Measurements from ENCODE around the gene SH3RF2. TPM values are rescaled to one million over a fixed set of nuclear protein-coding genes. Genes with fewer than 3 reads are reported as not detected.

Gene SH3RF2
- total and polyA plus RNA-seq, 9 of the 15 experiments (the other 6 are each of a cell fraction or from before 2014, with no cell fraction given), result 0.05 TPM; not detected in 8

DNA sequence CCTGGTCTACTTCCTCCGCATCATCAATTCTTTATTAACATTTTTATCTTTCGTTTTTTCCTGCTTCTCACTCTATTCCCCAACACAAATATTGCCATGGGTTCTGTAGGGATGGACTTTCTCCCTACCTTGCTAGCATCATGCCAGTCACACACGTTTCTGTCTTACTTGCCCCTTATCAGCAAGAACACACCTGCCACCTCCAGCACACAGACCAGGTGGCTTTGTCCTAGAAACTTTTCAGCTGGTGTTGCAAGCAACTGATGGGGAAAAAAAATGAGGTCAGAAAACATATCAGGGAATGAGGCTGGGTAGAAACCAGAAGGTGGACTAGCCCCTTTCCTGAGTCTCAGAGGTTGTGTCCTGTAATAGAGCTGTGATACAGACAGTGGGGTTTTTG is 5.8 kb downstream of the SH3RF2 start:
- Histone ChIP-seq H3K4me2 (ENCODE audit: insufficient read depth, low read length) (no peak overlapping the region), H3K9me1 (ENCODE audit: control insufficient read depth, insufficient read depth, low read length) (no peaks in the 10 kb centered on the region), H3K9ac (ENCODE audit: insufficient read depth in 1 of 2, low read depth in 2 of 2, low read length in 2 of 2) (no peak overlapping the region), H3K79me2 (ENCODE audit: control insufficient read depth, insufficient read depth, low read length) (no peaks in the 10 kb centered on the region), H3K27ac (ENCODE audit: extremely low read depth, low read depth, low read length) (no peak overlapping the region), H3K4me3 (no peak overlapping the region), H4K20me1 (replicated peaks; ENCODE audit: control insufficient read depth, insufficient read depth, low read length) (no peaks in the 10 kb centered on the region; the same call in 1 of the 2 replicates), H3K36me3 (ENCODE audit: control insufficient read depth, insufficient read depth, low read length) (no peaks in the 10 kb centered on the region), H3K9me3 (replicated peaks; ENCODE audit: control insufficient read depth, insufficient read depth, low read depth, low read length) (no peaks in the 10 kb centered on the region), H3K27me3 (ENCODE audit: control insufficient read depth in 2 of 2, insufficient read depth in 2 of 2, low read length in 2 of 2) (peaks cover 11 to 20% of the 10 kb centered on the region in 2 experiments; a peak in 4 of 5 replicates), H3K4me1 (replicated peaks in 1 of 2; ENCODE audit: control insufficient read depth in 2 of 2, insufficient read depth in 2 of 2, low read length in 2 of 2) (peaks cover 0 to 3% of the 10 kb centered on the region in 2 experiments; a peak in 1 of 5 replicates), H2AFZ (ENCODE audit: low read depth, low read length) (no peak overlapping the region)
- BruUV-seq (replicated peaks), result no TSS peak
- DNase-seq (ENCODE audit: extremely low read depth in 1 of 4, low spot score in 3 of 4) (no peak), FAIRE-seq (no peak), ATAC-seq (no peak)
- ChIA-PET CTCF (ENCODE audit: low intra/inter-chr PET ratio) (interaction anchor here (0.5 kb wide), 1 partner anchor 65 kb away, joined by 4 read pairs; no protein-coding TSS in a partner anchor), POLR2A (no interaction called here)
- WGBS (ENCODE audit: insufficient coverage, low coverage, missing lambda C conversion rate), result 0% methylated on average over 3 of the region's 3 CpGs
- 0 out of 2 replicates have a peak, but pooled peaks have one; percentile 3 for TF ChIP-seq CBFA2T3 (IDR thresholded peaks at IDR 0.05)
- no peak for TF ChIP-seq ZNF143 (CRISPR knock-in tag; IDR thresholded peaks at IDR 0.05)
- intact Hi-C loops (cut with micrococcal nuclease), result no loop called here
- in situ Hi-C loops (cut with MboI), result no loop called here

DNA sequence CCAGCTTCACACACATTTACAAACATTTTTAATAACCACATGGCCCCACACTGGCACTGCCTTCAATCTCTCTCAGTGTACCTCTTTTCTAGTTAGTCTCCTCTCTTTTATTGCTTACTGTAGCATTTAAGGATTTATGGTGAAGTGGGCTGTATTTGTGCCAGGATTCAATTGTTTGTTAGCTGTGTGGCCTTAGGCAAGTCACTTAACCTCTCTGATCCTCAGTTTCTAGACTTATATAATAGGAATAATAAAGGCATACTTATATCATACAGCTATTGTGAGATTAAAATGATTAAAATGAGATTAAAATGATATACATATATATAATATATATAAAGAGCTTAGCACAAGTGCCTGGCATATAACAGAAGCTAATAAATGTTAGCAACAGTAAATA is 6.4 kb downstream of the SH3RF2 start:
- Histone ChIP-seq H2AFZ (ENCODE audit: low read depth, low read length) (no peak overlapping the region), H3K4me3 (no peak overlapping the region), H3K9me3 (replicated peaks; ENCODE audit: control insufficient read depth, insufficient read depth, low read depth, low read length) (no peaks in the 10 kb centered on the region), H3K9ac (ENCODE audit: insufficient read depth in 1 of 2, low read depth in 2 of 2, low read length in 2 of 2) (no peak overlapping the region), H3K9me1 (ENCODE audit: control insufficient read depth, insufficient read depth, low read length) (no peaks in the 10 kb centered on the region), H3K79me2 (ENCODE audit: control insufficient read depth, insufficient read depth, low read length) (no peaks in the 10 kb centered on the region), H3K4me1 (replicated peaks in 1 of 2; ENCODE audit: control insufficient read depth in 2 of 2, insufficient read depth in 2 of 2, low read length in 2 of 2) (peaks cover 0 to 3% of the 10 kb centered on the region in 2 experiments; a peak in 1 of 5 replicates), H3K27ac (ENCODE audit: extremely low read depth, low read depth, low read length) (no peak overlapping the region), H3K27me3 (ENCODE audit: control insufficient read depth in 2 of 2, insufficient read depth in 2 of 2, low read length in 2 of 2) (peaks cover 5 to 15% of the 10 kb centered on the region in 2 experiments; a peak in 4 of 5 replicates), H3K36me3 (ENCODE audit: control insufficient read depth, insufficient read depth, low read length) (no peaks in the 10 kb centered on the region), H3K4me2 (ENCODE audit: insufficient read depth, low read length) (no peak overlapping the region), H4K20me1 (replicated peaks; ENCODE audit: control insufficient read depth, insufficient read depth, low read length) (no peaks in the 10 kb centered on the region; the same call in 1 of the 2 replicates)
- TF ChIP-seq POLR2AphosphoS5 (IDR thresholded peaks at IDR 0.05; ENCODE audit: control insufficient read depth, insufficient read depth, low read depth, low read length) (no peak), HNRNPK (IDR thresholded peaks at IDR 0.05; ENCODE audit: low read depth, low read length, poor library complexity, severe bottlenecking) (no peak), RBM25 (IDR thresholded peaks at IDR 0.05; ENCODE audit: low read depth, low read length, severe bottlenecking) (peak; percentile 98), MYBL2 (IDR thresholded peaks at IDR 0.05; ENCODE audit: low read depth) (no peak), MYBL2 (CRISPR knock-in tag; IDR thresholded peaks at IDR 0.05; ENCODE audit: borderline replicate concordance) (no peak), ZNF384 (IDR thresholded peaks at IDR 0.05; ENCODE audit: low read depth, low read length) (no peak), CBX5 (IDR thresholded peaks at IDR 0.05; ENCODE audit: borderline replicate concordance, low read depth) (no peak), WHSC1 (IDR thresholded peaks at IDR 0.05; ENCODE audit: low read length) (no peak), BCOR (IDR thresholded peaks at IDR 0.05) (0 out of 2 replicates have a peak, but pooled peaks have one; percentile 19), SIN3B (IDR thresholded peaks at IDR 0.05; ENCODE audit: low read depth) (no peak), TAF1 (IDR thresholded peaks at IDR 0.05; ENCODE audit: control insufficient read depth, extremely low read depth, insufficient read depth, low read length, severe bottlenecking) (no peak), ZBED1 (IDR thresholded peaks at IDR 0.05) (no peak), ZFP36 (IDR thresholded peaks at IDR 0.05; ENCODE audit: low read depth, low read length, partially characterized antibody) (peak; percentile 66), RBM14 (IDR thresholded peaks at IDR 0.05; ENCODE audit: borderline replicate concordance, insufficient read depth, low read depth, low read length) (no peak), KLF10 (CRISPR knock-in tag; IDR thresholded peaks at IDR 0.05) (no peak)
- TF ChIP-seq, protein P1, sequence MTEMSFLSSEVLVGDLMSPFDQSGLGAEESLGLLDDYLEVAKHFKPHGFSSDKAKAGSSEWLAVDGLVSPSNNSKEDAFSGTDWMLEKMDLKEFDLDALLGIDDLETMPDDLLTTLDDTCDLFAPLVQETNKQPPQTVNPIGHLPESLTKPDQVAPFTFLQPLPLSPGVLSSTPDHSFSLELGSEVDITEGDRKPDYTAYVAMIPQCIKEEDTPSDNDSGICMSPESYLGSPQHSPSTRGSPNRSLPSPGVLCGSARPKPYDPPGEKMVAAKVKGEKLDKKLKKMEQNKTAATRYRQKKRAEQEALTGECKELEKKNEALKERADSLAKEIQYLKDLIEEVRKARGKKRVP (CRISPR knock-in tag; IDR thresholded peaks at IDR 0.05), result no peak
- ATAC-seq (no peak), FAIRE-seq (no peak), DNase-seq (ENCODE audit: extremely low read depth in 1 of 4, low spot score in 3 of 4) (no peak)
- in situ Hi-C loops (cut with MboI) (no loop called here), intact Hi-C loops (cut with micrococcal nuclease) (no loop called here)
- no TSS peak for BruUV-seq (replicated peaks)
- POLR2A ChIA-PET, result no interaction called here
- CTCF ChIA-PET (ENCODE audit: low intra/inter-chr PET ratio), result no interaction called here

All from K562 (cell line).